Fibroblast of the aortic adventitia (primary cell): Measurements from ENCODE around the gene RBM27. TPM values are rescaled to one million over a fixed set of nuclear protein-coding genes. Genes with fewer than 3 reads are reported as not detected.
"Not testable (repeated sequence)": the region's sequence is repeated elsewhere in the genome, so short reads cannot be mapped to it uniquely, and the experiment has no call there.

Source experiments
- DNase-seq: peaks from one replicate; pipeline ENCODE4 v3.0.0-alpha.2; 2010; ENCODE audit warnings: low read depth
- H3K4me3 ChIP-seq: 2 replicates; pipeline ENCODE4 v1.5.1; 2011; ENCODE audit warnings: low read depth, mild to moderate bottlenecking, control low read depth, low read length, moderate library complexity
- CTCF ChIP-seq: IDR thresholded peaks from 2 replicates; pipeline ENCODE4 v1.5.1; 2011; ENCODE audit warnings: mild to moderate bottlenecking, low read length, control low read depth, inconsistent platforms; ENCODE audit not compliant: insufficient read depth
- total RNA-seq: library from RNA; depleted of rRNA; stranded (reverse); fragments of >200 nt; gene quantifications from 2 replicates; pipeline ENCODE4 v1.2.3, GENCODE V29; 2012; ENCODE audit warnings: low replicate concordance

RBM27 gene
- total RNA-seq, 1 donor: 28.5 TPM

- no peak for TF ChIP-seq CTCF
- peak; percentile 47 for DNase-seq
- H3K4me3 ChIP-seq: no peak overlapping the region
Observed at GRCh38 chr5:146193285-146193684, 10.1 kb upstream of the RBM27 start.

- not testable (repeated sequence) for H3K4me3 ChIP-seq, DNase-seq
Observed at GRCh38 chr5:146194997-146195396, 8.4 kb upstream of the RBM27 start.

- no peak for TF ChIP-seq CTCF
- no peak overlapping the region for H3K4me3 ChIP-seq
- DNase-seq: no peak
Observed at GRCh38 chr5:146196459-146197048, 6.9 kb upstream of the RBM27 start.

- TF ChIP-seq CTCF: no peak
- H3K4me3 ChIP-seq: no peak overlapping the region
- DNase-seq: no peak
Observed at GRCh38 chr5:146199176-146199815, 4.1 kb upstream of the RBM27 start.

GRCh38 chr5:146201795-146202194 lies 1.6 kb upstream of the RBM27 start:
- not testable (repeated sequence) for DNase-seq, H3K4me3 ChIP-seq

- no peak for TF ChIP-seq CTCF
- H3K4me3 ChIP-seq: peak overlapping the region; percentile 88
- DNase-seq: no peak
Observed at GRCh38 chr5:146203872-146204192, 427 bp downstream of the RBM27 start.

- DNase-seq: no peak
- H3K4me3 ChIP-seq: peak overlapping the region; percentile 31
- no peak for TF ChIP-seq CTCF
Observed at GRCh38 chr5:146205499-146206202, 2.2 kb downstream of the RBM27 start.

- H3K4me3 ChIP-seq: no peak overlapping the region
- TF ChIP-seq CTCF: no peak
- DNase-seq: no peak
Observed at GRCh38 chr5:146206257-146206656, 2.9 kb downstream of the RBM27 start.
